ENCODE measurements around the gene HABP2.

HABP2 gene

DNA sequence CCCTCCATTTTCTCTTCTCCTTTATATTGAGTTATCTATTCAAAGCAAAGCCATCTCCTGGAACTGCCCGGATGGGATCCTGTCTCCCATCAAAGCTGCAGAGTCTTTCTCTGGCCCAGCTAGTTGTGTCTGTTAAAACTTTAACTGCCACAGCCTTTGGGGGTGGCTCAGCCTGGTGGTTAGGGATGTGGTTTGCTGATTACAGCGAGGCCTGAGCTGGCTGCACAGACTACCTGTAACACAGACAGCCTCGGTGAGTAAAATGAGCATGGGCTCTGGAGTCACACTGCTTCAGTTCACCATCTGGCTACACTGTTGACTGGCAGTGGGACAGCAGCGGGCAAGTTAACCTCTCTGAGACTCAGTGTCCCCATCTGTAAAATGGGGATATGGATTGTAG is 18.4 kb upstream of the HABP2 start:
- no peak for TF ChIP-seq CTCF (IDR thresholded peaks at IDR 0.05; ENCODE audit: insufficient read depth, low read length, poor library complexity, severe bottlenecking)
- no peak for TF ChIP-seq EZH2phosphoT487 (conservative IDR thresholded peaks at IDR 0.05; ENCODE audit: low read length)

DNA sequence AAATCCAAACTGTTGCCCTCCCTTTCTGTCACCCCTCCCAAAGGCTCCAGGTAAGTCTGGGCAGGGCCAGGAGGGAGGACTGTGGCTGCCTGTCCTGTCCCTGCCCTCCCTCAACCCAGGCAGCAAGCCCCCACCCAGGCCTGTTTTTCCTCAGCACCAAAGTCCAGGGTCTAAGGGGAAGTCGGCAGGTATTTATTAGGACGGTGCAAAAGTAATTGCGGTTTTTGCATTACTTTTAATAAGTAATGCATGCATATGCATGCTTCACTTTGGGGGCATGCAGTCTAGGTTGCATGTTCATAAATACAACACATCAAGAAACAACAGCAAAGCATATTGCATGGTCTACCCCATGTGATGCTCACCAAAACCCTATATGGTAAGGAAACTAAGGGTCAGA is 15.2 kb upstream of the HABP2 start:
- Histone ChIP-seq H3K36me3 (ENCODE audit: low read length) (no peaks in the 10 kb centered on the region), H3K9me2 (replicated peaks; ENCODE audit: insufficient read depth, low read length) (no peaks in the 10 kb centered on the region), H3K9me3 (ENCODE audit: insufficient read depth, low read length) (no peaks in the 10 kb centered on the region), H3K79me2 (ENCODE audit: insufficient read depth, low read length) (no peaks in the 10 kb centered on the region), H2AFZ (ENCODE audit: low read depth, low read length, severe bottlenecking) (no peak overlapping the region), H3F3A (ENCODE audit: insufficient read depth) (no peaks in the 10 kb centered on the region), H3K9ac (ENCODE audit: low read length) (no peak overlapping the region), H4K20me1 (ENCODE audit: low read depth, low read length) (no peaks in the 10 kb centered on the region), H3K4me2 (ENCODE audit: low read depth, low read length, poor library complexity, severe bottlenecking) (no peak overlapping the region), H3K4me3 (ENCODE audit: insufficient read depth, low read length, poor library complexity, severe bottlenecking) (no peak overlapping the region), H3K27me3 (ENCODE audit: low read length) (no peaks in the 10 kb centered on the region), H3K27ac (ENCODE audit: low read depth, low read length) (no peak overlapping the region)
- TF ChIP-seq CTCF (IDR thresholded peaks at IDR 0.05; ENCODE audit: insufficient read depth, low read length, poor library complexity, severe bottlenecking) (no peak), EZH2phosphoT487 (conservative IDR thresholded peaks at IDR 0.05; ENCODE audit: low read length) (no peak)

More for the DNA sequence above, 18.4 kb upstream of the HABP2 start:
- H3K9me3 ChIP-seq (ENCODE audit: insufficient read depth, low read length): no peaks in the 10 kb centered on the region
- H3K27me3 ChIP-seq (ENCODE audit: low read length): no peaks in the 10 kb centered on the region
- no peak overlapping the region for H2AFZ ChIP-seq (ENCODE audit: low read depth, low read length, severe bottlenecking)
- no peaks in the 10 kb centered on the region for H3K36me3 ChIP-seq (ENCODE audit: low read length)
- H3K9ac ChIP-seq (ENCODE audit: low read length): no peak overlapping the region
- H3K9me2 ChIP-seq (replicated peaks; ENCODE audit: insufficient read depth, low read length): no peaks in the 10 kb centered on the region
- no peaks in the 10 kb centered on the region for H3F3A ChIP-seq (ENCODE audit: insufficient read depth)
- no peaks in the 10 kb centered on the region for H4K20me1 ChIP-seq (ENCODE audit: low read depth, low read length)
- no peak overlapping the region for H3K27ac ChIP-seq (ENCODE audit: low read depth, low read length)
- no peak overlapping the region for H3K4me3 ChIP-seq (ENCODE audit: insufficient read depth, low read length, poor library complexity, severe bottlenecking)
- H3K79me2 ChIP-seq (ENCODE audit: insufficient read depth, low read length): no peaks in the 10 kb centered on the region
- no peak overlapping the region for H3K4me2 ChIP-seq (ENCODE audit: low read depth, low read length, poor library complexity, severe bottlenecking)

DNA sequence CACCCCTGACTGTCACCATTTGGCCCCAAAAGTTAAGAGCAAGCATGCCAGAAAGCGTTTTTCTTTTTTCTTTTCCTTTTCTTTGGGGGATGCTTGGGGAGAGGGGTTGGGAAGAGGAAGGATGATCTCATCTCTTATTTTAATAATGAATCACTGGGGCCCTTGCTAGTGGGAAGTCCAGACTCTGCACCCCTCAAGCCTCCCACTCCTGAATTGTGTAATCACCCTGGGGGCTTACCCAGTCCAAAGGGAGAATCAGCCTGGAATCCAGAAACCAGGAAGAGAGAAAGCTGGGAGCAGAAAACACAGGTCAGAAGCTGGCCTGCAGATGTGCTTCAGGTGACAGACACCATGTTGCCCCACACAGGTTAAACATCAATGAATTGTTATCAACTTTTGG is 14.7 kb upstream of the HABP2 start:
- no peak for TF ChIP-seq CTCF (IDR thresholded peaks at IDR 0.05; ENCODE audit: insufficient read depth, low read length, poor library complexity, severe bottlenecking)
- no peak for TF ChIP-seq EZH2phosphoT487 (conservative IDR thresholded peaks at IDR 0.05; ENCODE audit: low read length)

More for the DNA sequence above, 14.7 kb upstream of the HABP2 start:
- Histone ChIP-seq H3K4me2 (ENCODE audit: low read depth, low read length, poor library complexity, severe bottlenecking) (no peak overlapping the region), H3K9me2 (replicated peaks; ENCODE audit: insufficient read depth, low read length) (no peaks in the 10 kb centered on the region), H3K27me3 (ENCODE audit: low read length) (no peaks in the 10 kb centered on the region), H3K9ac (ENCODE audit: low read length) (no peak overlapping the region), H3K9me3 (ENCODE audit: insufficient read depth, low read length) (no peaks in the 10 kb centered on the region), H3K4me3 (ENCODE audit: insufficient read depth, low read length, poor library complexity, severe bottlenecking) (no peak overlapping the region), H3K36me3 (ENCODE audit: low read length) (no peaks in the 10 kb centered on the region), H3F3A (ENCODE audit: insufficient read depth) (no peaks in the 10 kb centered on the region), H3K79me2 (ENCODE audit: insufficient read depth, low read length) (no peaks in the 10 kb centered on the region), H3K27ac (ENCODE audit: low read depth, low read length) (no peak overlapping the region), H4K20me1 (ENCODE audit: low read depth, low read length) (no peaks in the 10 kb centered on the region), H2AFZ (ENCODE audit: low read depth, low read length, severe bottlenecking) (no peak overlapping the region)
